ENCODE data around the gene HES2.
"Not testable (repeated sequence)": the region's sequence is repeated elsewhere in the genome, so short reads cannot be mapped to it uniquely, and the experiment has no call there.

HES2 gene

DNA sequence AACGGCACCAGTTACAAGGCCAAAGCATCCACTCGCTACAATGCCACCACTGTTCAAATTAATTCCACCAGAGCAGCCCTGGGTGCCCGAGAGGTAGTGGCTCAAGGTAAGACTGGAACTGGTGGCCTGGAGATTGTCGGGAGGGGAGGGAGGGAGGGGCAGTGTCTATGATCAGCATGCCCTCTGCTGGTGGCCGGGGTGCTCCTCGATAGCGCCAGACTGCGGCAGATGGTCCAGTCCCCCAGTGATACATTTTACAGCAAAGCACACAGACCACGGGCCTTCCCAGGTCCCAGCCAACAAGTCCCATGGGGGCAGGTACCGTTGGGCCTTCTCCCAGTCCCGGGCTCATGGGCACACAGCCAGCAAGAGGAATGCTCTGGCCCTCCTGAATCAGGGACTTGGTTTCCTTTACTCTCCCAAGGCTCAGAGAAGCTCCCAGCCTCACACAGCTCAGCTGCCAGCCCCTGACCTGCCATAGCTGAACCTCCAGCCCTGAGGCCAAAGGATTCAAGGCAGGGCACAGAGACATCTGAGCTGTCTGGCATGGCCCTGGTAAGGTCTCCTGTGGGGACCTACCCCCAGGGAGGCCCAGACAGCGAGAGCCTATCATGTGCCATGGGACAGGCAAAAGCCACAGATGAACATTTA, 41.5 kb downstream of the HES2 start:
- DNase-seq (ENCODE audit: low read depth, low spot score), result no peak
- H3K9me3 ChIP-seq (ENCODE audit: low read depth, low read length), result no peaks in the 10 kb centered on the region; the same call in 1 of the 2 replicates
- no peak overlapping the region for H3K27ac ChIP-seq
- no peaks in the 10 kb centered on the region for H3K36me3 ChIP-seq (ENCODE audit: insufficient read depth, low read length)
- H3K9ac ChIP-seq (ENCODE audit: insufficient read length), result no peak overlapping the region
- TF ChIP-seq POLR2AphosphoS5 (IDR thresholded peaks at IDR 0.05; ENCODE audit: borderline replicate concordance, low read depth, low read length) (no peak), FOXP2 (optimal IDR thresholded peaks at IDR 0.05; ENCODE audit: control extremely low read depth, extremely low read length, insufficient read depth) (no peak), EZH2 (IDR thresholded peaks at IDR 0.05) (no peak)
- no peak overlapping the region for H3K4me3 ChIP-seq

DNA sequence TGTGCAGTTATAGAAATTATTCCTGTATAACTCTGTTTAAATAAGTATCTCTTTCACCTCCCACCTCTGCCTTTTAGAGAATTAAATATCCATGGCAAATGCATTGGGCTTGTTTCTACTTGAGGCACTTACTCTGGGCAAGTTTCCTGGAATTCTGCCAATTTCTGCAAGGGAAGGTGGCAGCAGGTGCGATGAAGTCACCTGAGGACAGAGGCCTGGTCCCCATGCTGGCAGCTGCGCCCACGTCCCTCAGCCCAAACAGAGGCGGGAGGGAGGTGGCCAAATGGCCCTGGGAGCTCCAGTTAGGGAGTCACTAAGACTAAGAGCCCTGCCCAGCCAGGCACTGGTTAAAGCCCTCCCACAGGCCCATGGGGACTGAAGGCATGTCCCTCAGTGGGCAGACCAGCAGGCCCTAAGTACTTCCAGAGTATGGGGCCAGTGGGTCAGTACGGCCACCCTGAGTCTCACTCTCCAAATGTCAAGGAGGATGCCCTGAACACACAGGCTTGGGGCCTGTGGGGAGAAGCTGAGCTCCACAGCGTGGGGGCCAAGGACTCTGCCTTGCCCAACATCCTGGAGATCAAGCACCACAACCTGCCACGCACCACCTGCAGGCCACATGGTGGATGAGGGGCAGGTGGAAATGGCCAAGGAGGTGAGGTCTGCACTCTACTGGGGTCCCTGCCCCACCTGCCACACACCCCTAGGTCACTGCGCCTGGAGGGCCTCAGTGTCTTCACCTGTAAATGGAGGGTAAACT, 45.6 kb downstream of the HES2 start:
- Histone ChIP-seq H3K4me3 (no peak overlapping the region), H3K36me3 (ENCODE audit: insufficient read depth, low read length) (no peaks in the 10 kb centered on the region), H3K9me3 (ENCODE audit: low read depth, low read length) (no peaks in the 10 kb centered on the region), H3K9ac (ENCODE audit: insufficient read length) (no peak overlapping the region), H3K27ac (no peak overlapping the region)
- no peak for TF ChIP-seq FOXP2 (optimal IDR thresholded peaks at IDR 0.05; ENCODE audit: control extremely low read depth, extremely low read length, insufficient read depth)
- TF ChIP-seq POLR2AphosphoS5 (IDR thresholded peaks at IDR 0.05; ENCODE audit: borderline replicate concordance, low read depth, low read length), result no peak
- no peak for TF ChIP-seq EZH2 (IDR thresholded peaks at IDR 0.05)
- no peak for DNase-seq (ENCODE audit: low read depth, low spot score)

GRCh38 chr1:6372236-6372635, 47.5 kb downstream of the HES2 start:
- not testable (repeated sequence) for H3K36me3 ChIP-seq (ENCODE audit: insufficient read depth, low read length); H3K4me3 ChIP-seq; DNase-seq (ENCODE audit: low read depth, low spot score); H3K9me3 ChIP-seq (ENCODE audit: low read depth, low read length); H3K27ac ChIP-seq; H3K9ac ChIP-seq (ENCODE audit: insufficient read length)

GRCh38 chr1:6370006-6370405, 49.7 kb downstream of the HES2 start:
- H3K36me3 ChIP-seq (ENCODE audit: insufficient read depth, low read length), result no peaks in the 10 kb centered on the region
- H3K9me3 ChIP-seq (ENCODE audit: low read depth, low read length), result no peaks in the 10 kb centered on the region
- DNase-seq (ENCODE audit: low read depth, low spot score), result no peak

GRCh38 chr1:6367381-6368012, 52.2 kb downstream of the HES2 start:
- H3K9ac ChIP-seq (ENCODE audit: insufficient read length), result no peak overlapping the region
- DNase-seq (ENCODE audit: low read depth, low spot score), result no peak
- H3K27ac ChIP-seq, result no peak overlapping the region
- no peaks in the 10 kb centered on the region for H3K9me3 ChIP-seq (ENCODE audit: low read depth, low read length)
- TF ChIP-seq POLR2AphosphoS5 (IDR thresholded peaks at IDR 0.05; ENCODE audit: borderline replicate concordance, low read depth, low read length) (no peak), FOXP2 (optimal IDR thresholded peaks at IDR 0.05; ENCODE audit: control extremely low read depth, extremely low read length, insufficient read depth) (no peak), EZH2 (IDR thresholded peaks at IDR 0.05) (no peak)
- H3K36me3 ChIP-seq (ENCODE audit: insufficient read depth, low read length), result no peaks in the 10 kb centered on the region
- no peak overlapping the region for H3K4me3 ChIP-seq

More at GRCh38 chr1:6370006-6370405, 49.7 kb downstream of the HES2 start:
- no peak for TF ChIP-seq EZH2 (IDR thresholded peaks at IDR 0.05)
- no peak for TF ChIP-seq POLR2AphosphoS5 (IDR thresholded peaks at IDR 0.05; ENCODE audit: borderline replicate concordance, low read depth, low read length)
- TF ChIP-seq FOXP2 (optimal IDR thresholded peaks at IDR 0.05; ENCODE audit: control extremely low read depth, extremely low read length, insufficient read depth), result no peak
- H3K27ac ChIP-seq, result no peak overlapping the region
- H3K4me3 ChIP-seq, result no peak overlapping the region
- H3K9ac ChIP-seq (ENCODE audit: insufficient read length), result no peak overlapping the region

- Histone ChIP-seq H3K4me3 (no peak overlapping the region), H3K36me3 (ENCODE audit: insufficient read depth, low read length) (no peaks in the 10 kb centered on the region), H3K27ac (no peak overlapping the region), H3K9ac (ENCODE audit: insufficient read length) (no peak overlapping the region), H3K9me3 (ENCODE audit: low read depth, low read length) (no peaks in the 10 kb centered on the region)
- TF ChIP-seq EZH2 (IDR thresholded peaks at IDR 0.05) (no peak), FOXP2 (optimal IDR thresholded peaks at IDR 0.05; ENCODE audit: control extremely low read depth, extremely low read length, insufficient read depth) (no peak), POLR2AphosphoS5 (IDR thresholded peaks at IDR 0.05; ENCODE audit: borderline replicate concordance, low read depth, low read length) (no peak)
- no peak for DNase-seq (ENCODE audit: low read depth, low spot score)
These were observed 54.7 kb downstream of the HES2 start for GRCh38 chr1:6365047-6365446.

DNA sequence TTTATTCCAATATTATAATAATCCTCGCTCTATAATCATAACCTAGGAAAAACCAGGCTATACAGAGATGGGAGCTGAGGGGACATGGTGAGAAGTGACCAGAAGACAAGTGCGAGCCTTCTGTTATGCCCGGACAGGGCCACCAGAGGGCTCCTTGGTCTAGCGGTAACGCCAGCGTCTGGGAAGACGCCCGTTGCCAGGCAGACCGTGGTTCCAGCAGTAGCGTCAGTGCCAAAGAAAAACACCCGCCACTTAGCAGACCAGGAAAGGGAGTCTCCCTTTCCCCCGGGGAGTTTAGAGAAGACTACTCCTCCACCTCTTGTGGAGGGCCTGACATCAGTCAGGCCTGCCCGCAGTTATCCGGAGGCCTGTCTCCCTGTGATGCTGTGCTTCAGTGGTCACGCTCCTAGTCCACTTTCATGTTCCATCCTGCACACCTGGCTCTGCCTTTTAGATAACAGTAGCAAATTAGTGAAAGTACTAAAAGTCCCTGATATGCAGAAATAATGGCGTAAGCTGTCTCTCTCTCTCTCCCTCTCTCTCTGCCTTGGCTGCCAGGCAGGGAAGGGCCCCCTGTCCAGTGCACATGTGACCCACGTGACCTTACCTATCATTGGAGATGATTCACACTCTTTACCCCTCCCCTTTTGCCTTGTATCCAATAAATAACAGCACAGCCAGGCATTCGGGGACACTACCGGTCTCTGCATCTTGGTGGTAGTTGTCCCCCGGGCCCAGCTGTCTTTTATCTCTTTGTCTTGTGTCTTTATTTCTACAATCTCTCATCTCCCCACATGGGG, 56.4 kb downstream of the HES2 start:
- H3K9ac ChIP-seq (ENCODE audit: insufficient read length); H3K9me3 ChIP-seq (ENCODE audit: low read depth, low read length); H3K27ac ChIP-seq; H3K4me3 ChIP-seq; DNase-seq (ENCODE audit: low read depth, low spot score); H3K36me3 ChIP-seq (ENCODE audit: insufficient read depth, low read length): not testable (repeated sequence)

Data from SK-N-MC (cell line).